Activated T-helper 1 cell treated with anti-CD3 and anti-CD28 coated beads, Interleukin-12 subunit alpha, Interleukin-12 subunit beta, Interleukin-2, Interleukin-4 antibody, amounts not matched to agents 30 ng/mL and 10 ng/mL and 1 ng/mL, durations not matched to agents 14 hours and 24 hours and 36 hours (primary cell): ENCODE results near the gene NCOA5. TPM values are rescaled to one million over a fixed set of nuclear protein-coding genes. Genes with fewer than 3 reads are reported as not detected.

ENCODE experiments used
- DNase-seq: peaks from one replicate; pipeline ENCODE4 v3.0.0; 2021; ENCODE audit warnings: low spot score
- H3K27ac Mint-ChIP-seq: one replicate; pipeline ENCODE4 v1.8.0; 2021; ENCODE audit warnings: mild to moderate bottlenecking, mixed read lengths
- H3K27me3 Mint-ChIP-seq: one replicate; pipeline ENCODE4 v1.8.0; 2022; ENCODE audit warnings: mild to moderate bottlenecking, moderate library complexity, mixed read lengths; ENCODE audit not compliant: insufficient read depth
- H3K36me3 Mint-ChIP-seq: one replicate; pipeline ENCODE4 v1.8.0; 2021; ENCODE audit warnings: low read depth, mixed read lengths
- H3K4me1 Mint-ChIP-seq: one replicate; pipeline ENCODE4 v1.8.0; 2021; ENCODE audit warnings: low read depth, mixed read lengths
- H3K4me3 Mint-ChIP-seq: one replicate; pipeline ENCODE4 v1.8.0; 2021; ENCODE audit warnings: mild to moderate bottlenecking, moderate library complexity, mixed read lengths
- H3K9me3 Mint-ChIP-seq: one replicate; pipeline ENCODE4 v1.8.0; 2021; ENCODE audit warnings: mixed read lengths
- intact Hi-C: fragments of 100-400 bp; cut with micrococcal nuclease; formaldehyde crosslinking; loops from one replicate; pipeline ENCODE4 v1.15.1; 2024
- total RNA-seq: library from RNA; stranded (reverse); gene quantifications from 2 replicates; pipeline ENCODE4 v1.2.3, GENCODE V29; 2022

Gene NCOA5
- total RNA-seq, 1 donor from 2014 or later = 30.4 TPM

GRCh38 chr20:46127396-46128010 lies 37.7 kb upstream of the NCOA5 start:
- no peak overlapping the region for H3K27ac Mint-ChIP-seq
- H3K36me3 Mint-ChIP-seq = no peaks in the 10 kb centered on the region
- no peak overlapping the region for H3K4me3 Mint-ChIP-seq
- intact Hi-C loops = no loop called here
- H3K4me1 Mint-ChIP-seq = no peaks in the 10 kb centered on the region
- DNase-seq = no peak
- no peaks in the 10 kb centered on the region for H3K9me3 Mint-ChIP-seq
- peaks cover 20% of the 10 kb centered on the region for H3K27me3 Mint-ChIP-seq

GRCh38 chr20:46126440-46127056 lies 36.8 kb upstream of the NCOA5 start:
- H3K4me1 Mint-ChIP-seq = no peaks in the 10 kb centered on the region
- H3K36me3 Mint-ChIP-seq = no peaks in the 10 kb centered on the region
- H3K4me3 Mint-ChIP-seq = no peak overlapping the region
- no peak for DNase-seq
- intact Hi-C loops = no loop called here
- no peaks in the 10 kb centered on the region for H3K9me3 Mint-ChIP-seq
- peaks cover 16% of the 10 kb centered on the region for H3K27me3 Mint-ChIP-seq
- H3K27ac Mint-ChIP-seq = no peak overlapping the region

DNA sequence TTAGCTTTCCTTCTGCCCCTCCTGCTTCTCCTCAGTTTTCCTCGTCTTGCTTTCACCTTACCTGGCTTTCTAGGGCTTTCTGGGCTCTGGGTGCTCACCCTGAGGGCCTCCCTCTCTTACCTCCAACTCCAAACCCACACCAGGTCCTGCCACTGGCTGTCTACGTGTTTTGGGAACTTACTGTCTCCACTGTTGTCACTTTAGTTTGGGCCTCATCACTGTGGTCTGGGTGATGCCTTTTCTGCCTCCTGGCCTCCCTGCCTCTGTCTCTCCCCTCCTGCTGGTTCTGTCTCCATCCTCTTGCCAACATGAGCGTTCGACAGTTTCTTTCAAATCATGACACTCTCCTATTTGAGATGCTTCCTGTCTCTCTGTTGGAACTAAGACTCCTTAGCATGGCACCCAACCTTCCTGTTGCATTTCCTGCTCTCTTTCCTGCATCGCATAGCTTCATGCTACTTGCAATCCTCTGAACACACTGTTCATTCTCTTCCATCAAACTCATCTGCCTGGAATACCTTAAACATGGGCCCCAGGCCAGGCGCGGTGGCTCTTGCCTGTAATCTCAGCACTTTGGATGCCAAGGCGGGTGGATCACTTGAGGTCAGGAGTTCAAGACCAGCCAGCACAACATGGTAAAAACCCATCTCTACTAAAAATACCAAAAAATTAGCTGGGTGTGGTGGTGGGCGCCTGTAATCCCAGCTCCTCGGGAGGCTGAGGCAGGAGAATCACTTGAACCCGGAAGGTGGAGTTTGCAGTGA lies 33.9 kb upstream of the NCOA5 start:
- intact Hi-C loops = no loop called here
- Mint-ChIP-seq H3K4me1 (no peaks in the 10 kb centered on the region), H3K4me3 (no peak overlapping the region), H3K36me3 (no peaks in the 10 kb centered on the region), H3K27me3 (no peaks in the 10 kb centered on the region), H3K9me3 (no peaks in the 10 kb centered on the region), H3K27ac (no peak overlapping the region)
- DNase-seq = no peak

GRCh38 chr20:46122516-46123481 lies 33.0 kb upstream of the NCOA5 start:
- H3K4me1 Mint-ChIP-seq = peaks cover 6% of the 10 kb centered on the region
- H3K27ac Mint-ChIP-seq = no peak overlapping the region
- intact Hi-C loops = no loop called here
- H3K36me3 Mint-ChIP-seq = no peaks in the 10 kb centered on the region
- H3K4me3 Mint-ChIP-seq = no peak overlapping the region
- H3K9me3 Mint-ChIP-seq = no peaks in the 10 kb centered on the region
- no peak for DNase-seq
- H3K27me3 Mint-ChIP-seq = peaks cover 3% of the 10 kb centered on the region

- Mint-ChIP-seq H3K9me3 (no peaks in the 10 kb centered on the region), H3K27me3 (peaks cover 3% of the 10 kb centered on the region), H3K36me3 (no peaks in the 10 kb centered on the region), H3K27ac (no peak overlapping the region), H3K4me3 (no peak overlapping the region), H3K4me1 (peaks cover 11% of the 10 kb centered on the region)
- intact Hi-C loops = no loop called here
- no peak for DNase-seq
These were observed 32.3 kb upstream of the NCOA5 start for GRCh38 chr20:46122071-46122470.

- Mint-ChIP-seq H3K36me3 (no peaks in the 10 kb centered on the region), H3K4me3 (no peak overlapping the region), H3K9me3 (no peaks in the 10 kb centered on the region), H3K4me1 (peaks cover 11% of the 10 kb centered on the region), H3K27ac (no peak overlapping the region), H3K27me3 (peaks cover 3% of the 10 kb centered on the region)
- DNase-seq = no peak
- intact Hi-C loops = no loop called here
These were observed 31.6 kb upstream of the NCOA5 start for GRCh38 chr20:46121184-46121930.

DNA sequence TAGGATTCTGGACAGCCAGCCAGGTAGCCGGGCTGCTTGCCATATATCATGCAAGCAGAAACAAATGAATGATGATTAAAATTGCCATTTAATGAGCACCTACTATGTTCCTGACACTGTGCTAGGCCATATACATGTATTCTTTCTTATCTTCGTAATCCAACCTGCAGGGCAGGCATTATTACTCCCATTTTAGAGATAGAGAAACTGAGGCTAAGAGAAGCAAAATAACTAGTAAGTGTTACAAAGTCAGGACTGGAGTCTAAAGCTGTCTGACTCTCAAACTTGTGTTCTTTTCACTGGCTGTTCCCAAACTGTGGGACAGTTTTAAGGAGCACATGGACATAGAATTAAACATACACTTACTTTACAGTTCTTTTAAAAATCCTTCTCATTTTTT lies 30.4 kb upstream of the NCOA5 start:
- H3K9me3 Mint-ChIP-seq = no peaks in the 10 kb centered on the region
- H3K4me1 Mint-ChIP-seq = peaks cover 11% of the 10 kb centered on the region
- intact Hi-C loops = no loop called here
- H3K4me3 Mint-ChIP-seq = no peak overlapping the region
- H3K36me3 Mint-ChIP-seq = no peaks in the 10 kb centered on the region
- H3K27me3 Mint-ChIP-seq = peaks cover 6% of the 10 kb centered on the region
- H3K27ac Mint-ChIP-seq = no peak overlapping the region
- DNase-seq = no peak

DNA sequence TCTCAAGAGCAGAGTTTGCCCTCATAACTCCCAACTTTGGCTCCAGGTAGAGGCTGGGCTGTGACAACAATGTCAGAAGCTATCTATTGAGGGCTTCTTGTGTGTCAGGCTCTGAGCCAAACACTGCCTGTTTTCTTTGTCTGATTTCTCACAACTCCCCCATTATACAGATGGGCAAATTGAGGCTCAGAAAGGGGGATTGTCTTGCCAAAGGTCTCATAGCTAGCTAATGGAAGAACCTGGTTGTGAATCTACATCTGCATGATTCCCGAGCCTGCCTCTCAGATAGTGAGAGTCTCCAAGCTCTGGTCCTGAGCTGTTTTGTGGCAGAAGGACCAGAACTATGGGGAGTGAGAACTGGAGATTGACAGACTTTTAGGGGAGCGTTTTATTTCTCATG lies 29.8 kb upstream of the NCOA5 start:
- DNase-seq = no peak

GRCh38 chr20:46119028-46119546 lies 29.3 kb upstream of the NCOA5 start:
- no peak for DNase-seq
- Mint-ChIP-seq H3K36me3 (no peaks in the 10 kb centered on the region), H3K27ac (no peak overlapping the region), H3K9me3 (no peaks in the 10 kb centered on the region), H3K4me3 (peak overlapping the region; percentile 90), H3K27me3 (peaks cover 9% of the 10 kb centered on the region), H3K4me1 (peaks cover 11% of the 10 kb centered on the region)
- intact Hi-C loops = no loop called here

More for the DNA sequence above, 29.8 kb upstream of the NCOA5 start:
- Mint-ChIP-seq H3K9me3 (no peaks in the 10 kb centered on the region), H3K27ac (no peak overlapping the region), H3K27me3 (peaks cover 9% of the 10 kb centered on the region), H3K36me3 (no peaks in the 10 kb centered on the region), H3K4me1 (peaks cover 11% of the 10 kb centered on the region), H3K4me3 (no peak overlapping the region)
- intact Hi-C loops = no loop called here

- DNase-seq = no peak
- Mint-ChIP-seq H3K27ac (no peak overlapping the region), H3K4me3 (peak overlapping the region; percentile 90), H3K36me3 (no peaks in the 10 kb centered on the region), H3K4me1 (peaks cover 11% of the 10 kb centered on the region), H3K27me3 (peaks cover 9% of the 10 kb centered on the region), H3K9me3 (no peaks in the 10 kb centered on the region)
- intact Hi-C loops = no loop called here
These were observed 28.8 kb upstream of the NCOA5 start for GRCh38 chr20:46118481-46119020.

DNA sequence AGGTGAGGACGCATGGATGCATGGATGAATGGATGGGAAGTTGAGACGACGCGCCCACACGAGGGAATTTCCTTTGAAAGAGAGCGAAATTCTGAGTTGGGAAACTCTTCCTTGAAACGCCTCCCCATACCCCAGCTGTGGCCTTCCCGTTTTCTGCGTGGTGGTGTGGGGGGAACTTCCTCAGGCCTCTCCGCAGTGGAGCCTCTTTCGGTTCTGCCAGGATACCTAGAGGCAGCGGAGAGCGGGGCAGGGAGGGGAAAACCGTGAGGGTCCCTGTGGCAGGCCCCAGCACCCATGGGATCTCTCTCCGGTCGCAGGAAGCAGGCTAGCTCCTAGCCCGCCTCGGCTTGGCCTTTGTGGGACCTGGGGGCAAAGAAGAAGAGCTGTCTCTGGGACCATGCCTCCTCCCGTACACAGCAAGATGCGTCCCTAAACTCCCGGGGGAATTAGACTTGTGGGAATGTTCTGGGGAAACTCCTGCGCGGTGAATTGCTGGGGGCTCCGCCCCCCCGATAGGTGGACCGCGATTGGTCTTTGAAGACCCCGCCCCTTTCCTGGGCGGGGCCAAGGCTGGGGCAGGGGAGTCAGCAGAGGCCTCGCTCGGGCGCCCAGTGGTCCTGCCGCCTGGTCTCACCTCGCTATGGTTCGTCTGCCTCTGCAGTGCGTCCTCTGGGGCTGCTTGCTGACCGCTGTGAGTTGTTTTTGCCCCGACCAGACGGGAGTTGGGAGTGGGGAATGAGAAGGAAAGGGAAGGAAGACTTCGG lies 28.1 kb upstream of the NCOA5 start, which contains the start of gene CD40:
CD40 (plus strand) TSS at position 611 of the 764 bp plus-strand sequence; CDS start at position 641, 30 bp downstream.
- peak; percentile 60 for DNase-seq
- Mint-ChIP-seq H3K27ac (no peak within 1 kb of the TSS), H3K36me3 (no peaks in the 10 kb centered on the region), H3K4me3 (peak within 1 kb of the TSS; percentile 90), H3K9me3 (no peaks in the 10 kb centered on the region), H3K27me3 (peaks cover 10% of the 10 kb centered on the region), H3K4me1 (peaks cover 11% of the 10 kb centered on the region)
- intact Hi-C loops = no loop called here
